Sciatic nerve (tissue), 2 donors: ENCODE data around the gene ZNF385B. TPM values are rescaled to one million over a fixed set of nuclear protein-coding genes. Genes with fewer than 3 reads are reported as not detected.
"Not testable (repeated sequence)": the region's sequence is repeated elsewhere in the genome, so short reads cannot be mapped to it uniquely, and the experiment has no call there.

ENCODE experiments used
- ATAC-seq: fragments of 200-7000 bp; cut with Tn5 transposase; one replicate; pipeline ENCODE4 v1.9.1; 2020; ENCODE audit warnings: mild to moderate bottlenecking, moderate library complexity
- DNase-seq: peaks from one replicate; pipeline ENCODE4 v3.0.0-alpha.2; 2020; ENCODE audit warnings: low spot score
- intact Hi-C: fragments of 100-400 bp; cut with DNase I; formaldehyde crosslinking; loops from one replicate; pipeline ENCODE4 v1.14.2; 2022
- total RNA-seq: library from RNA; stranded (reverse); fragmentation: NEBNext Ultra II Directional; extraction: Animal tissue kit (Norgen Biotek cat#: 25700); gene quantifications from one replicate; pipeline ENCODE4 v1.2.1, GENCODE V29; 2021
- donor health status: DM: no; HTN: no; CAD: no.
- donor health status: DM: no; HTN: no; CAD: no.

Gene ZNF385B
- total RNA-seq, 1 donor from 2014 or later, result 5.3 TPM

DNA sequence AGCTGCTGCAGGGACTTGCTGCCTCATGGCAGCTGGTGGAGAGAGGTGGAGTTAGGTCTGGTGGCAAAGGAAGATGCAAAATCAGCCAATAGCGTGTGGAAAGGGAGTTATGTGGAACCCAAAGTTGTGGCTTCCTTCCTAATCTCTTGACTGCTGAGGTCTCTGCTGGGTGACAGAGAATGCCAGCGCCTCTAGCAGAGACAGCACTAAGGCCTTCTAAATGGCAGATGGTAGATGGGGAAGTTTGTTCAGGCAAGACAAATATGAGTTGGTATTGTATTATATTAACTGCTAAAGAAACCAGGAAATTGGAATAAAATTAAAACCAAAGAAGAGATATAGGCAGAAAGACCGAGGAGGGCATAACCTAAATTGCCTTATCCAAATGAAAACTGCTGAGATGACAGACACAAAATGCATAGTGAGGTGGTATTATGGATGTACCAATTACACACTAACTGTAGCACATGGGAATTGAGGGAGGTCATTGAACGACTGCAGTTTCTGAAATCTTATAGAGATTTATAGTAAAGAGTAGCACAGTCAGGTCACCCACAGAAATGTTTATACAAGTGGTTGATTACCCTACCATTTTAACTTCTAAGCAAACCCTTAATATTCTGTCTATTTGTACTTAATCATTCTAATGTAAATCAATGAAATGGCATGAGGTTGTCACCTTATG lies 350.2 kb downstream of the ZNF385B start:
- no peak for DNase-seq
- intact Hi-C loops, result no loop called here
- ATAC-seq, result no peak

- ATAC-seq (no peak), DNase-seq (no peak)
Measured at GRCh38 chr2:179495315-179495714, 366.1 kb downstream of the ZNF385B start.

GRCh38 chr2:179488563-179488962 lies 372.8 kb downstream of the ZNF385B start:
- intact Hi-C loops, result no loop called here
- DNase-seq (no peak), ATAC-seq (no peak)

More at GRCh38 chr2:179495315-179495714, 366.1 kb downstream of the ZNF385B start:
- intact Hi-C loops, result no loop called here

DNA sequence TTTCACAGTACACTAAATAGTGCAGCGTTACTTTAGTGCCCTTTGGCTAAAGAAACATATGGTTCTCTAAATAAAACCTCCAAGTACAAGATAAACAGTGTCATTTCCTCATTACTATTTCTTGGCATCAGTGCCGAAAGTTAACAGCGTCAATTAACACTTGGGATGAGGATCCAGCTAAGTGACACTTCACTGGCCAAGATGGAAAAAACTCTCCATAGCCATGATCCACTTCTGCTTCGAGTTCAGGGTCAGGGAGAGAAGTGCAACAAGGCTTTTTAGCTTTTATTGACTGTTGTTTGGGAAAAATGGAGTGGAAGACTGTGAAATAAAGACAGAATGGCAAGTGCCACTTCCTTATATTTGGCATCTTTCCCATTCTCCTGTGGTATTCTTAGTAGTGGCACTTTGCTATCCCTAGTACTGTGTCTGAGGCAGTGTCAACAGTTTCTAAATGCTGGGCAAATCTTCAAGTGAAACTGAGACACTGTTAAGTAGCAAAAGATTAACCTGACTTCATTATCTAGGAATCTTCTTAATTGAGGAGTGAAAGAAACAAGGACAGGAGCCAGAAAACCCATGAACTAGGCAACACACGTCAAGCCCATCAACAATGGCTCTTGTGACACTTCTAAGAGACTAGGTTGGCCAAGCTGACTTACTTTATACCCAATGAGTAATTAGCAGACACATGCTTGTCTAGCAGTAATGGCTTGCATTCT lies 374.2 kb downstream of the ZNF385B start:
- no peak for DNase-seq
- no peak for ATAC-seq
- intact Hi-C loops, result no loop called here

DNA sequence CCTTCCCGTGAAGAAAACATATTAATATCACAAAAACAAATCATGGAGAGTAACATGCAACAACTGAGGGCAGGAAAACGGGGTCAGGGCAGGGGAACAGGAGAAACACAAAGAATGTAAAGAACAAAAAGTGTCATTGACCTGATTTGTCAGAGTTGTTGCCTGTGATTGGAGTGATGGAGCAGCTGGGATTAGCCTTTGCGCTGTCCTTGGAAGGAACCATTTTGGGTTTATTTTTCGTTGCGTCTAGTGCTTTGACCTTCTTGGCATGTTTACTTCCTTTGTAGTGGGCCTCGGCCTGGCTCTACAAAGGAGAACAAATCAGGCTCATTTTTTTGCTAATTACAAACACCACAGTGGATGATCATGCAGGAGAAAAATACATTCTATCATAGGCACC lies 378.3 kb downstream of the ZNF385B start:
- ATAC-seq (no peak), DNase-seq (no peak)
- intact Hi-C loops, result no loop called here

DNA sequence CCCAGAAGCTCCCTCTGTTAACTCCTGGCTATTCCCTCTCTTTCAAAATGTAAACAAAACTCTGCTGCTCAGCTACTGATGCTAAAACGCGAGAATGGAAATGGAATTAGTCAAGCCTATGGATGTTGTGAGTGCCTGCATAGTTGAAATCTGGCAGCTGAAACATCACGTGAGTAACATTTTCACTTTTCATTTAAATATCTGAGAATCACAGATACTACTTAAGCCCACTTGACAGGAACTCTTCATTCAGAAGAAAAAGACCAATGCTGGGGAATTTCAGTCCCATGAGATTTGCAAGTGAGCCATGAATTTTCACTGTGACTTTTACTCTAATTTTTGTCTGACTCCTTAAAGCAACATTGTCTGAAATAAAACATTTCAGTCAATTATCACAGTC lies 381.5 kb downstream of the ZNF385B start:
- intact Hi-C loops, result no loop called here
- DNase-seq, result no peak
- ATAC-seq, result no peak

- DNase-seq (no peak), ATAC-seq (no peak)
- intact Hi-C loops, result no loop called here
Measured at GRCh38 chr2:179478771-179479170, 382.6 kb downstream of the ZNF385B start.

GRCh38 chr2:179470992-179471391 lies 390.4 kb downstream of the ZNF385B start:
- ATAC-seq (no peak), DNase-seq (no peak)
- intact Hi-C loops, result no loop called here

DNA sequence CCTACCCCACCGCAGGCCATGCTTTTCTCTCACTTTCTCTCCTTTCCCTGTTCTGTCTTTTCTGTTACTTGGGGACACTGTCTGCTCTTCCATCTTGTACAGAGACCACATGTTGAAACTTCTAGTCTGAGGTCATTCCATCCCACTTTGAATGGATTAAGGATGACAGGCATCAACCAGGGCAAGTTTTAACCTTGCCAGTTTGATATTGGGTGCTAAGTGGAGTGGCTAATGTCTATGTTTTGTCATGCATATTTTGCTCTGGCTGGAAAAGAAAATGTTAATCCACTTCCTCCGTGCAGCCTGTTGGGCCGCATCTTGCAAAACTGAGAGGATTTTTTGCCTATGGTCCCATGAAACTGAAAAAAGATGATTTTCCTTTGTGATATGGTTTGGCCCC lies 391.3 kb downstream of the ZNF385B start:
- ATAC-seq (no peak), DNase-seq (no peak)
- intact Hi-C loops, result no loop called here

DNA sequence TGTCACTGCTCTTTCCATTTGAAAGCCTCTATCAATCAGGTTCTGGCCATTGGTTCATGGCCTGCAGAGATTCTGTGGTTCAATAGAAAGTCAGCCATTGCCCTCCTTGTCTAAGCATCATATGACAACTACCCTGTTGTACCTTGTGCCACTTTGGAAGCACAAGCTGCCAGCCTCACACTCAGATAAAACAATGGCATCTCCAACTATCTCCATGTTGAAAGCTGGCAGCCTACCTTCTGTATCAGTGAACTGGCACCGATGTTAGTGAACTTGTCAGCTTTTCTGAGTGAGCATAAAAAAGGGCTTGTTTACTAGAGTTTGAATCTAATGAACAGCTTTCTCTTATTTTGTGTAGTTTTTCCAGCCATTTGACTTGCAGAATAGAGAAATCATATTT lies 393.5 kb downstream of the ZNF385B start:
- ATAC-seq (no peak), DNase-seq (no peak)
- intact Hi-C loops, result loop anchor here (5.0 kb wide), 1 partner anchor 334 kb away; no protein-coding TSS in a partner anchor

DNA sequence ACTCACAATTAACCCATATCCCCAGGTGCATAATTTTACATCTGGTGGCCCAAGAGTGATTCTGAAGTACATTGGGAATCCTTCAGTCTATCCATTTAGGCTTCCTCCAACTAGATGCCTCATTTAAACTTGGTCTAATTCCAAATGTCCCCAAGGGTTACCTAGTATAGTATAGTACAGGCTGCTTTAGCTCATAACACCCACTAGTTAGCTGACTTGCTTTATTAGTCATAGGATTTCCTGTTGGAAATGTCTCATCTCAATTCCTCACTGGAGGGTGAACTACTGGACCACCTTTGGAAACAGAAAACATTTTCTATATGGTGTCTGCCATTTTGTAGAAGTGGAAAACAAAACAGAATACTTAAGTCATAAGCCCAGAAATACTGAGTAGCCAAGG lies 394.3 kb downstream of the ZNF385B start:
- ATAC-seq (no peak), DNase-seq (no peak)
- intact Hi-C loops, result loop anchor here (5.0 kb wide), 1 partner anchor 335 kb away; no protein-coding TSS in a partner anchor

- ATAC-seq, result no peak
- no peak for DNase-seq
- intact Hi-C loops, result no loop called here
Measured at GRCh38 chr2:179461420-179461819, 400.0 kb downstream of the ZNF385B start.

- intact Hi-C loops, result no loop called here
- DNase-seq (no peak), ATAC-seq (no peak)
Measured at GRCh38 chr2:179460181-179460929, 401.1 kb downstream of the ZNF385B start.

DNA sequence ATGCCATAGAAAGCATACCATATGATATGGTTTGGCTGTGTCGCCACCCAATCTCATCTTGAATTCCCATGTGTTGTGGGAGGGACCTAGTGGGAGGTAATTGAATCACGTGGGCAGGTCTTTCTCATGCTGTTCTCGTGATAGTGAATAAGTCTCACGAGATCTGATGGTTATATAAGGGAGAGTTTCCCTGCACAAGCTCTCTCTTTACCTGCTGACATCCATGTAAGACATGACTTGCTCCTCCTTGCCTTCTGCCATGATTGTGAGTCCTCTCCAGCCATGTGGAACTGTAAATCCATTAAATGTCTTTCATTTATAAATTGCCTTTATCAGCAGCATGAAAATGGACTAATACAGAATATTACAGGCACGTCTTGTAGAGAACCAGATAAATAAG lies 403.3 kb downstream of the ZNF385B start:
- intact Hi-C loops, ATAC-seq, DNase-seq: not testable (repeated sequence)

DNA sequence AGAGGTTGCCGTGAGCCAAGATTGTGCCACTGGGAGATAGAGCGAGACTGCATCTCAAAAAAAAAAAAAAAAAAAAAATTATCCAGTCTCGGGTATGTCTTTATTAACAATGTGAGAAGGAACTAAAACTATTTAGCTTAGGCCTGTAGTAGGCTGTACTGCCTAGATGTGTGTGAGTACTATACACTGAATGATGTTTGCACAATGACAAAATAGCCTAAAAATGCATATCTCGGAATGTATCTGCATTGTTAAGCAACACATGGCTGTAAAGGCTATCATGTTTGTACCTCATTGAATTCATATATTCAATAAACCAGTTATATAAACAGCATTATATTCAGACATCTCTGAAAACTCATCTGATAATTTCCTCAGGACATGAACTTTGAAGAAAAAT lies 405.6 kb downstream of the ZNF385B start:
- ATAC-seq, result no peak
- intact Hi-C loops, result no loop called here

DNA sequence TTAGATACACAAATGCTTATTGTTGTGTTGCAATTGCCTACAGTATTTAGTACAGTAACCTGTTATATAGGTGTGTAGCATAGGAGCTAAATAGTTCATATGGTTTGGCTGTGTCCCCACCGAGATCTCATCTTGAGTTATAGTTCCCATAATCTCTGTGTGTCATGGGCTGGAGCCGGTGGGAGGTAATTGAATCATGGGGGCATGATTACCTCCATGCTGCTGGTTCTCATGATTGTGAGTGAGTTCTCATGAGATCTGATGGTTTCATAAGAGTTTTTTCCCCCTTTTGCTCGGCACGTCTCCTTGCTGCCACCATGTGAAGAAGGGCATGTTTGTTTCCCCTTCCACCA lies 406.3 kb downstream of the ZNF385B start:
- ATAC-seq, result no peak
- no peak for DNase-seq
- intact Hi-C loops, result no loop called here

More for the DNA sequence above, 405.6 kb downstream of the ZNF385B start:
- DNase-seq, result no peak

DNA sequence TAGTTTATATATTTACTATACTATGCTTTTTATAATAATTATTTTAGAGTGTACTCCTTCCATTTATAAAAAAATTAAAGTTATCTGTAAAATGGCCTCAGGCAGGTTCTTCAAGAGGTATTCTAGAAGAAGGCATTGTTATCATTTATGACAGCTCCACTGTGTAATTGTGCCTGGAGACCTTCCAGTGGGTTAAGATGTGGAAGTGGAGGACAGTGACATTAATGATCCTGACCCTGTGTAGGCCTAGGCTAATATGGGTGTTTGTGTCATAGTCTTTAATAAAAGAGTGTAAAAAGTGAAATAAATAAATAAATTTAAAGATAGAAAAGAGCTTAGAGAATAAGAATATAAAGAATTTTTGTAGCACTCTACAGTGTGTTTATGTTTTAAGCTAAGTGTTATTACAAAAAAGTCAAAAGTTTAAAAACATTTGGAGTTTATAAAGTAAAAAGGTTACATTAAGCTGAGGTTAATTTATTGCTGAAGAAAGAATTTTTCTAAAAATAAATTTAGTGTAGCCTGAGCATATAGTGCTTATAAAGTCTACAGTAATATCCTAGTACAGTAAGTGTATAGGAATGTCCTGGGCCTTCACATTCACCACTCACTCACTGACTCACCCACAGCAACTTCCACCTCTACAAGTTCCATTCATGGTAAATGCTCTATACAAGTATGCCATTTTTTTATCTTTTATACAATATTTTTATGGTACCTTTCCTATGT lies 406.8 kb downstream of the ZNF385B start:
- ATAC-seq (no peak), DNase-seq (no peak)
- intact Hi-C loops, result no loop called here

DNA sequence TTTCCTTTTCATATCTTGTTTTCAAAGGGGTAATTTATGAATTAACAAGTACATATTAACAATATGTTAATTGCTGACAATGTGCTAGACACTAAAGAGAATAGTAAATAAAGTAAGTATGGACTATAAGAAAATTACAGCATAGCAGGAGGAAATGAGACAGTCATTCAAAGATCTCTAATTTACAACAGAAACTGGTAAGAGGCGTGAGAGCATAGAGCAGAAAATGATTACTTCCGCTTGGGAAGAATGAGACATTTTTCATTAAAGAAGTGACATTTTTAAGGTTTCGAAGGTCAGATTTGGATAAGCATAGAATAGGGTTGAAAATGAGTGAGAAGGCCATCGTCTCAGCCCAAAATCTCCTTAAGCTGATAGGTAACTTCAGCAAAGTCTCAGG lies 412.4 kb downstream of the ZNF385B start:
- DNase-seq (no peak), ATAC-seq (no peak)
- intact Hi-C loops, result no loop called here

DNA sequence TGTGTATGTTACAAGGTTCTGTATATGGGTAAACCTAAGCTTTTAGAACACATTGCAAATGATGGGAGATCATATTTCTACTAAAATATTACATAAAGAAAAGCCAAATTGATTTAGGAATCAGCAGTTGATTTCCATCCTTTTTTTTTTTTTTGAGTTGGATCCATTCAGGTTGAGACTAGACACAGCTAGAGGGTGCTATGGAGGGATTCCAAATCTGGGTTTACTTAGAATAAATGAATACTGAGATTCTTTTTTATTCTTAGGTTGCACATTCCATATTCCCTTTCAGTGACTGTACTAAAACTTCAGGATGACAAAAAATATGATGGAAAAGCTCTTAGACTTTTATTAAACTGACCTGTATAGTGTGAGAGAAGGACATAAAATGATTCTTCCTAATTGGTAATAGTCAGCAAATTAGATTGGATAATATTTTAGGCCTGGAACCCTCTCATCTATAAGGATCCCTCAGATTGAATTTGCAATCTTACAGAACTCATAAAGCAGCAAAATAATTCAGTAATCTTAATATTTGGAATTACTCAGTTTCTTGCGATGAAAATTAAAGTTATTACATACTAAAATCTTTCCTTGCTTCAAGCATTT lies 413.5 kb downstream of the ZNF385B start:
- no peak for ATAC-seq

More for the DNA sequence above, 413.5 kb downstream of the ZNF385B start:
- intact Hi-C loops, result no loop called here
- DNase-seq, result no peak
